ENCODE results near the gene OR13C2. TPM values are rescaled to one million over a fixed set of nuclear protein-coding genes. Genes with fewer than 3 reads are reported as not detected.
A peak's percentile ranks its signal among the peaks of the same experiment; 100 is the strongest.
"Not testable (repeated sequence)": the region's sequence is repeated elsewhere in the genome, so short reads cannot be mapped to it uniquely, and the experiment has no call there.

Gene OR13C2, protein sequence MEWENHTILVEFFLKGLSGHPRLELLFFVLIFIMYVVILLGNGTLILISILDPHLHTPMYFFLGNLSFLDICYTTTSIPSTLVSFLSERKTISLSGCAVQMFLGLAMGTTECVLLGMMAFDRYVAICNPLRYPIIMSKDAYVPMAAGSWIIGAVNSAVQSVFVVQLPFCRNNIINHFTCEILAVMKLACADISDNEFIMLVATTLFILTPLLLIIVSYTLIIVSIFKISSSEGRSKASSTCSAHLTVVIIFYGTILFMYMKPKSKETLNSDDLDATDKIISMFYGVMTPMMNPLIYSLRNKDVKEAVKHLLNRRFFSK
- not detected for total RNA-seq

DNA sequence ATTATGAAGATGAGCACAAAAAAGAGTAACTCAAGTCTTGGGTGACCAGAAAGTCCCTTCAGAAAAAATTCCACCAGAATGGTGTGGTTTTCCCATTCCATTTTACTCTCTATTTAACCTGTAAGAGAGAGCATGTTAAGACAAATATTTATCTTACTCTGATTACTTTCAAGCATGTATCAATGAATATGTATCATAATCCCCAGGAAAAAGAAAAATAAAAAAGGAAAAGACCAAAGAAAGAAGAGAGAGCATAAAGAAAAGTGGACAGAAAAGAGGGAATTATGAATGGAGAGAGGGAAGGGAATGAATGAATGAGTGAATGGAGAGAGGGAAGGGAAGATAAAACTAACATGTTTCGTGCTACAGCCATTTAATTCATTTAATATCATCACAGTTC, at the start of gene OR13C2:
Gene OR13C2 (minus strand): TSS at position 101 of the 400 bp plus-strand sequence. CDS start 0 bp downstream, at position 101.
- not testable (repeated sequence) for H3K27me3 ChIP-seq; H3K9me3 ChIP-seq; DNase-seq; H3K36me3 ChIP-seq; ATAC-seq (ENCODE audit: low FRiP score in 2 of 2); H3K4me1 ChIP-seq; H3K27ac ChIP-seq; H3K4me3 ChIP-seq
- 53 to 66% methylated on average over 1 of the region's 1 CpG for WGBS, 2 donors

DNA sequence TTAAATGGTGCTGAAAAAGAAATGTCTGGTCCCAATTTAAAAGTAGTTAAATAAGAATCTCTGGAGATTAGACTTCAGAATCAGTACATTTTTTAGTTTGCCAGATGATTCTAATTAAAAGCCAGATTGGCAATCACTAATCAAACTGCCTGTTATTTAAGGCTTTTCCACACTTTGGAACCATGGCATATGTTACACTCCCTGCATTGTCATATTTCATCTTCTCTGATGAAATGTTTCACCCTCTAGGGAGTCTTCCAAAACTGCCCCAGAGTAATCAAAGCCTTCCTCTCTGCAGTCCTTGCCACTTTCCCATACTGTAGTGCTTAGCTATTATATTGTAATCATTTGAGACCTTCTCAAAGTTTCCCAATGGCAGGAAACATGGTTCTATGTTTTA, 30.0 kb upstream of the OR13C2 start:
- H3K36me3 ChIP-seq: no peaks in the 10 kb centered on the region
- H3K27ac ChIP-seq: no peak overlapping the region
- no peak for DNase-seq
- H3K9me3 ChIP-seq: peaks cover 0 to 18% (median 6%) of the 10 kb centered on the region in 4 donors
- H3K4me1 ChIP-seq: no peaks in the 10 kb centered on the region
- no peak overlapping the region for H3K4me3 ChIP-seq
- ATAC-seq (ENCODE audit: low FRiP score in 2 of 2): no peak
- H3K27me3 ChIP-seq: no peaks in the 10 kb centered on the region
- no peak for TF ChIP-seq POLR2AphosphoS5 (IDR thresholded peaks at IDR 0.05)
- no peak for TF ChIP-seq POLR2A (IDR thresholded peaks at IDR 0.05)
- TF ChIP-seq, protein P1, sequence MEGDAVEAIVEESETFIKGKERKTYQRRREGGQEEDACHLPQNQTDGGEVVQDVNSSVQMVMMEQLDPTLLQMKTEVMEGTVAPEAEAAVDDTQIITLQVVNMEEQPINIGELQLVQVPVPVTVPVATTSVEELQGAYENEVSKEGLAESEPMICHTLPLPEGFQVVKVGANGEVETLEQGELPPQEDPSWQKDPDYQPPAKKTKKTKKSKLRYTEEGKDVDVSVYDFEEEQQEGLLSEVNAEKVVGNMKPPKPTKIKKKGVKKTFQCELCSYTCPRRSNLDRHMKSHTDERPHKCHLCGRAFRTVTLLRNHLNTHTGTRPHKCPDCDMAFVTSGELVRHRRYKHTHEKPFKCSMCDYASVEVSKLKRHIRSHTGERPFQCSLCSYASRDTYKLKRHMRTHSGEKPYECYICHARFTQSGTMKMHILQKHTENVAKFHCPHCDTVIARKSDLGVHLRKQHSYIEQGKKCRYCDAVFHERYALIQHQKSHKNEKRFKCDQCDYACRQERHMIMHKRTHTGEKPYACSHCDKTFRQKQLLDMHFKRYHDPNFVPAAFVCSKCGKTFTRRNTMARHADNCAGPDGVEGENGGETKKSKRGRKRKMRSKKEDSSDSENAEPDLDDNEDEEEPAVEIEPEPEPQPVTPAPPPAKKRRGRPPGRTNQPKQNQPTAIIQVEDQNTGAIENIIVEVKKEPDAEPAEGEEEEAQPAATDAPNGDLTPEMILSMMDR (IDR thresholded peaks at IDR 0.05): no peak
- no peak for TF ChIP-seq EP300 (IDR thresholded peaks at IDR 0.05)

DNA sequence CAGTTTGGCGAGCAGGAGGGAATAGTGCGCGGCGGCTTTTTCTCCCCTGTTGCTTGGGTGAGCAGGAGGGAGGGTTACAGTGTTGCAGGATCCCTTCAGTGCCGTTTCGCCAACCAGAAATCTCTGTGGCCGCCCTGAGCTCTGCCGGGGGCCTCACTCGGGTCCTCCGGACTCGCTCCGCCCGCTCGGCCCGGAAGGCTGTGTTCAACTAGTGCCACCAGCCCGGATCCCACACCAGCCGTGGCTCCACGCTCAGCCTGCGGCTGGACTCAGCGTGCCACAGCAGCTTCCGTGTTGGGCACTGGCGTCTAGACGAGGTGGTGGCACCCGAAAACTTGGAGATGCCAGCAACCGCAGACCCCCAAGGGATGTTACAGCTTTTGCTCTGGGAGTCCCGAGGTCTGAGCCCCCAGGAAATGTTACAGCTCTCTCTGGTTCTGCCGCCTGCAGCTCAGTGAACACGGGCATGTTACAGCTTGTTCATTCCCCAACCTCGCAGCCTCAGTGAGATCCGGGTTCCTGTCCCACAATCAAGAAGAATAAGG, 28.6 kb upstream of the OR13C2 start:
- TF ChIP-seq, protein P1 (IDR thresholded peaks at IDR 0.05): no peak
- no peak for TF ChIP-seq EP300 (IDR thresholded peaks at IDR 0.05)
- no peak for TF ChIP-seq POLR2AphosphoS5 (IDR thresholded peaks at IDR 0.05)
- TF ChIP-seq POLR2A (IDR thresholded peaks at IDR 0.05): no peak
- DNase-seq (peak in 1 of 2 donors; percentile 77), ATAC-seq (ENCODE audit: low FRiP score in 2 of 2) (peak in 1 of 2 donors; percentile 21)
- WGBS, 2 donors: 92 to 94% methylated on average over 23 to 30 of the region's 30 CpGs
- Histone ChIP-seq H3K36me3 (no peaks in the 10 kb centered on the region), H3K27me3 (no peaks in the 10 kb centered on the region), H3K4me1 (no peaks in the 10 kb centered on the region), H3K27ac (no peak overlapping the region), H3K9me3 (peaks cover 0 to 10% (median 6%) of the 10 kb centered on the region in 4 donors), H3K4me3 (no peak overlapping the region)

DNA sequence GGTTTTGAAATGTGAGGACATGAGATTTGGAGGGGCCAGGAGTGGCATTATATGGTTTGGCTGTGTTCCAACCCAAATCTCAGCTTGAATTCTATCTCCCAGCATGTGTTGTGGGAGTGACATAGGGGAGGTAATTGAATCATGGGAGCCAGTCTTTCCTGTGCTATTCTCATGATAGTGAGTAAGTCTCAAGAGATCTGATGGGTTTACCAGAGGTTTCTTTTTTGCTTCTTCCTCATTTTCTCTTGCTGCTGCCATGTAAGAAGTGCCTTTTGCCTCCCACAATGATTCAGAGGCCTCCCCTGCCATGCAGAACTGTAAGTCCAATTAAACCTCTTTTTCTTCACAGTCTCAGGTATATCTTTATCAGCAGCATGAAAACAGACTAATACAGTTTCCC, 20.5 kb upstream of the OR13C2 start:
- not testable (repeated sequence) for H3K4me1 ChIP-seq; H3K4me3 ChIP-seq; ATAC-seq (ENCODE audit: low FRiP score in 2 of 2); H3K36me3 ChIP-seq; DNase-seq; H3K27ac ChIP-seq; H3K9me3 ChIP-seq; H3K27me3 ChIP-seq

DNA sequence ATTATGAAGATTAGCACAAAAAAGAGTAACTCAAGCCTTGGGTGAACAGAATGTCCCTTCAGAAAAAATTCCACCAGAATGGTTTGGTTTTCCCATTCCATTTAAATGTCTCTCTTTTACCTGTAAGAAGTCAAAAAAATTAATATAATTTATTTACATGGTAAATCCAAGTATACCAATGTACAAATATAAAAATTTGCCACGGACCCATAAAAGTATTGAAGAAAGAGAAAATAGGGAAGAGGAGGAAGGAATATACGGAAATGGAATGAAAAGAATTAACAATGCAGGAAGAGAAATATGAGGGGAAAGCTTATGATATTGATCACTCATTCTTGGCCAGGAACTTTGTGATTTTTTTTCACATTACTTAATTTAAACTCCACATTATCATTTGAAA, 12.7 kb upstream of the OR13C2 start, which contains the start of gene OR13C9:
Gene OR13C9 (minus strand): TSS at position 101 of the 400 bp plus-strand sequence. CDS start 0 bp downstream, at position 101.
- DNase-seq (no peak), ATAC-seq (ENCODE audit: low FRiP score in 2 of 2) (no peak)
- no peaks in the 10 kb centered on the region for H3K36me3 ChIP-seq
- no peaks in the 10 kb centered on the region for H3K9me3 ChIP-seq
- H3K4me1 ChIP-seq: no peaks in the 10 kb centered on the region
- no peak for TF ChIP-seq POLR2A (IDR thresholded peaks at IDR 0.05)
- TF ChIP-seq POLR2AphosphoS5 (IDR thresholded peaks at IDR 0.05): no peak
- TF ChIP-seq, protein P1 (IDR thresholded peaks at IDR 0.05): no peak
- no peak for TF ChIP-seq EP300 (IDR thresholded peaks at IDR 0.05)
- 61 to 69% methylated on average over 2 of the region's 2 CpGs for WGBS, 2 donors
- no peak within 1 kb of the TSS for H3K4me3 ChIP-seq
- H3K27me3 ChIP-seq: no peaks in the 10 kb centered on the region
- H3K27ac ChIP-seq: no peak within 1 kb of the TSS

DNA sequence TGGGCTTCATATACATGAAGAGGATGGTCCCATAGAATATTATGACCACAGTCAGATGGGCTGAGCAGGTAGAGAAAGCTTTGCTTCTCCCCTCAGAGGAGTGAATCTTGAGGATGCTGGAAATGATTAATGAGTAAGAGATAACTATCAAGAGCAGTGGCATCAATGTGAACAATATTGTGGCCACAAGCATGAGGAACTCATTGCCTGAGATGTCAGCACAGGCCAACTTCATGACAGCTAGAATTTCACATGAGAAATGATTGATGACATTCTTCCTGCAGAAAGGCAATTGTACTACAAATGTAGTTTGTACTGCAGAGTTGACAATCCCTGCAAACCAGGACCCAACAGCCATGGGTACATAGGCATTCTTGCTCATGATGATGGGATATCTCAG, 12.0 kb upstream of the OR13C2 start:
- H3K36me3 ChIP-seq: no peaks in the 10 kb centered on the region
- no peak overlapping the region for H3K27ac ChIP-seq
- ATAC-seq (ENCODE audit: low FRiP score in 2 of 2): no peak

More for the DNA sequence above, 12.0 kb upstream of the OR13C2 start:
- H3K27me3 ChIP-seq: no peaks in the 10 kb centered on the region
- H3K4me1 ChIP-seq: no peaks in the 10 kb centered on the region
- DNase-seq: no peak
- no peaks in the 10 kb centered on the region for H3K9me3 ChIP-seq
- no peak overlapping the region for H3K4me3 ChIP-seq
- no peak for TF ChIP-seq POLR2A (IDR thresholded peaks at IDR 0.05)
- TF ChIP-seq, protein P1 (IDR thresholded peaks at IDR 0.05): no peak
- no peak for TF ChIP-seq EP300 (IDR thresholded peaks at IDR 0.05)
- no peak for TF ChIP-seq POLR2AphosphoS5 (IDR thresholded peaks at IDR 0.05)

Measured in upper lobe of left lung (tissue), 6 donors.